ENCODE results near the gene ACADM. TPM values are rescaled to one million over a fixed set of nuclear protein-coding genes. Genes with fewer than 3 reads are reported as not detected.
"Not testable (repeated sequence)": the region's sequence is repeated elsewhere in the genome, so short reads cannot be mapped to it uniquely, and the experiment has no call there.

The ACADM gene
- 42.1 TPM for total RNA-seq
- long read RNA-seq, transcript ACADM-202 (12 exons, 2,619 nt) = major isoform, 21 of 34 reads
- long read RNA-seq, partial matches to known transcripts = 2 of 34 reads
- long read RNA-seq, other reads (novel, unspliced or antisense) = 8 of 34 reads

GRCh38 chr1:75724472-75725022, at the start of gene ACADM:
ACADM (plus strand) TSS chr1:75724709; CDS start chr1:75724788, 79 bp downstream.
- H3K27ac ChIP-seq = peak within 1 kb of the TSS; percentile 87
- DNase-seq = peak; percentile 96
- ATAC-seq = peak; percentile 99
- peaks cover 19% of the 10 kb centered on the region for H3K4me1 ChIP-seq
- intact Hi-C loops (cut with DNase I) = no loop called here
- no peaks in the 10 kb centered on the region for H3K36me3 ChIP-seq
- H3K9me3 ChIP-seq = no peaks in the 10 kb centered on the region
- TF ChIP-seq CTCF (IDR thresholded peaks at IDR 0.05) = no peak
- H3K27me3 ChIP-seq = no peaks in the 10 kb centered on the region
- peak within 1 kb of the TSS; percentile 67 for H3K4me3 ChIP-seq

GRCh38 chr1:75677443-75677842, 47.1 kb upstream of the ACADM start:
- intact Hi-C loops (cut with DNase I) = no loop called here
- no peak for TF ChIP-seq CTCF (IDR thresholded peaks at IDR 0.05)
- Histone ChIP-seq H3K4me1 (no peaks in the 10 kb centered on the region), H3K36me3 (no peaks in the 10 kb centered on the region), H3K4me3 (no peak overlapping the region), H3K27me3 (no peaks in the 10 kb centered on the region), H3K9me3 (no peaks in the 10 kb centered on the region), H3K27ac (no peak overlapping the region)
- ATAC-seq (no peak), DNase-seq (no peak)

GRCh38 chr1:75677964-75678363, 46.5 kb upstream of the ACADM start:
- DNase-seq; H3K27me3 ChIP-seq; intact Hi-C loops (cut with DNase I); H3K9me3 ChIP-seq; H3K36me3 ChIP-seq; ATAC-seq; H3K27ac ChIP-seq; H3K4me1 ChIP-seq; H3K4me3 ChIP-seq: not testable (repeated sequence)

- no peaks in the 10 kb centered on the region for H3K36me3 ChIP-seq
- no peak for DNase-seq
- H3K27ac ChIP-seq = no peak overlapping the region
- no peaks in the 10 kb centered on the region for H3K4me1 ChIP-seq
- no peak for ATAC-seq
- H3K27me3 ChIP-seq = no peaks in the 10 kb centered on the region
- intact Hi-C loops (cut with DNase I) = no loop called here
- H3K9me3 ChIP-seq = no peaks in the 10 kb centered on the region
- TF ChIP-seq CTCF (IDR thresholded peaks at IDR 0.05) = no peak
- no peak overlapping the region for H3K4me3 ChIP-seq
Measured at GRCh38 chr1:75690547-75690946, 34.0 kb upstream of the ACADM start.

- no peaks in the 10 kb centered on the region for H3K9me3 ChIP-seq
Measured at GRCh38 chr1:75693551-75693950, 31.0 kb upstream of the ACADM start.

GRCh38 chr1:75696000-75696399, 28.5 kb upstream of the ACADM start:
- intact Hi-C loops (cut with DNase I) = no loop called here
- H3K4me1 ChIP-seq = no peaks in the 10 kb centered on the region
- DNase-seq = no peak
- no peak for TF ChIP-seq CTCF (IDR thresholded peaks at IDR 0.05)
- H3K4me3 ChIP-seq = no peak overlapping the region
- no peaks in the 10 kb centered on the region for H3K27me3 ChIP-seq
- no peak overlapping the region for H3K27ac ChIP-seq
- H3K36me3 ChIP-seq = no peaks in the 10 kb centered on the region
- no peak for ATAC-seq
- H3K9me3 ChIP-seq = no peaks in the 10 kb centered on the region

More at GRCh38 chr1:75693551-75693950, 31.0 kb upstream of the ACADM start:
- H3K4me1 ChIP-seq = no peaks in the 10 kb centered on the region
- intact Hi-C loops (cut with DNase I) = no loop called here
- no peaks in the 10 kb centered on the region for H3K36me3 ChIP-seq
- ATAC-seq (no peak), DNase-seq (no peak)
- no peaks in the 10 kb centered on the region for H3K27me3 ChIP-seq
- H3K4me3 ChIP-seq = no peak overlapping the region
- H3K27ac ChIP-seq = no peak overlapping the region
- no peak for TF ChIP-seq CTCF (IDR thresholded peaks at IDR 0.05)
